DND-41 (cell line): ENCODE results near the gene SLIT1.

Experiments
- CTCF ChIP-seq: IDR thresholded peaks from 2 replicates; pipeline ENCODE4 v1.5.1; 2012; ENCODE audit warnings: borderline replicate concordance, low read length, moderate library complexity, mild to moderate bottlenecking; ENCODE audit not compliant: poor library complexity, severe bottlenecking; ENCODE audit errors: extremely low read depth
- EZH2 ChIP-seq: IDR thresholded peaks from 3 replicates; pipeline ENCODE4 v1.6.1; 2012; ENCODE audit warnings: borderline replicate concordance, low read depth, mild to moderate bottlenecking, moderate library complexity, low read length, inconsistent platforms; ENCODE audit not compliant: severe bottlenecking

DNA sequence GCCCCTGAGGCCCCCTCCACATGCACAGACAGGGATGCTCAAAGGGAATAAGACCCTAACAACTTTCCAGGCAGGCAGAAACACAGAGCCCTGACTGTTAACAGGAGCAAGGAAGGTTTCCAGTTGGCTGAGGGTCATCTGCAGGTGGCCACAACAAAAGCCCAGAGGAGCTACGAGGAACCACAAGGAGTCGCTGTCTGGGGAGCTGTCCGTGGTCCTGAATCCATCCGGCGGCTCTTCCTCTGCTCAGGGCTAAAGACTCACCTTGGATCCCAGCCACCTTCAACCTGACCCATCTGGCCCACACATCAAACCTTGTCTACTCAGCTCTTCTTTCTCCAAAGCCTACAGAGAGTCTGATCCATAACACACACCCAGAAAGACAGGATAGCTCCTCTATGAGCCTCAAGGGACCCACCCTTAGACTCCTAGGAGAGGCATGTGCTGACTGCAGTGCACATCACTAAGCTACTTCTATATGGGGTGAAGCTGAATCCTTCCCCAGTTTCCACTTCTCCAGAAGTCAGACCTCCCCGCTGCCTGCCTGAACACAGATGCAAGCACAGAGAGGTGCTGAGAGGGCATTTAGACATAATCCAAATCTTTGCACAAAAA is 104.0 kb downstream of the SLIT1 start:
- TF ChIP-seq CTCF: peak; percentile 81
- TF ChIP-seq EZH2: no peak
